H1 (cell line): ENCODE results near the gene RALGAPA2. TPM values are rescaled to one million over a fixed set of nuclear protein-coding genes. Genes with fewer than 3 reads are reported as not detected.
A peak's percentile ranks its signal among the peaks of the same experiment; 100 is the strongest.

Source experiments
- CTCF ChIA-PET: fragments of 300-600 bp; sonication (Branson Sonifier 250); formaldehyde crosslinking; loops from one replicate; lab custom pipeline; 2021; ENCODE audit not compliant: partially characterized antibody; lab: Charles Lee
- POLR2A ChIA-PET: fragments of 300-600 bp; sonication (Branson Sonifier 250); formaldehyde crosslinking; loops from one replicate; lab custom pipeline; 2021; ENCODE audit warnings: inconsistent platforms; ENCODE audit not compliant: partially characterized antibody; lab: Charles Lee
- DNase-seq, 2 experiments: peaks; one replicate each; pipeline versions ENCODE4 v3.0.0 to v3.0.0-alpha.2; 2010 to 2022; ENCODE audit warnings: low spot score in 2 of 2, low read depth in 1 of 2, mixed read lengths in 1 of 2
- FAIRE-seq: peaks from 2 replicates; lab custom pipeline; 2011; peaks lifted over from hg19 to GRCh38; lab: Jason Lieb, UNC
- H2AFZ ChIP-seq: 2 replicates; pipeline ENCODE4 v1.8.1; 2012; ENCODE audit warnings: low read length, inconsistent platforms
- H2AK5ac ChIP-seq: 2 replicates; pipeline ENCODE4 v1.6.1; 2013; ENCODE audit warnings: low read depth, low read length
- H2BK120ac ChIP-seq: replicated peaks from 2 replicates; pipeline ENCODE3; 2013; ENCODE audit warnings: low read depth, low read length, inconsistent platforms
- H2BK12ac ChIP-seq: 2 replicates; pipeline ENCODE4 v1.6.1; 2013; ENCODE audit warnings: low read depth, low read length
- H2BK15ac ChIP-seq: 2 replicates; pipeline ENCODE4 v1.6.1; 2013; ENCODE audit warnings: low read length
- H2BK20ac ChIP-seq: 2 replicates; pipeline ENCODE4 v1.6.1; 2013; ENCODE audit warnings: low read length
- H2BK5ac ChIP-seq: 2 replicates; pipeline ENCODE4 v1.6.1; 2013; ENCODE audit warnings: low read depth, low read length
- H3K14ac ChIP-seq: 2 replicates; pipeline ENCODE4 v1.6.1; 2013; ENCODE audit warnings: inconsistent platforms; ENCODE audit not compliant: insufficient read length
- H3K18ac ChIP-seq: 2 replicates; pipeline ENCODE4 v1.6.1; 2013; ENCODE audit warnings: low read length; ENCODE audit errors: extremely low read depth
- H3K23ac ChIP-seq: 2 replicates; pipeline ENCODE4 v1.6.1; 2013; ENCODE audit warnings: inconsistent platforms; ENCODE audit not compliant: insufficient read length
- H3K23me2 ChIP-seq: 2 replicates; pipeline ENCODE4 v1.6.1; 2013; ENCODE audit warnings: low read depth, low read length
- H3K27ac ChIP-seq: 2 replicates; pipeline ENCODE4 v1.6.1; 2011; ENCODE audit warnings: low read depth, low read length, inconsistent platforms
- H3K27me3 ChIP-seq, 4 experiments: replicated peaks in 1 of 4; 1 replicate in 1 of 4; 2 replicates in 3 of 4; pipeline versions ENCODE4 v1.6.1 to v1.8.1; 2011 to 2013; ENCODE audit warnings: low read length in 3 of 4, mild to moderate bottlenecking in 3 of 4, inconsistent platforms in 2 of 4, mixed read lengths in 2 of 4, moderate library complexity in 1 of 4; ENCODE audit not compliant: control insufficient read depth in 3 of 4, insufficient read depth in 3 of 4; ENCODE audit errors: extremely low read depth in 1 of 4
- H3K36me3 ChIP-seq, 4 experiments: 2 replicates each; pipeline versions ENCODE4 v1.6.1 to v1.8.1; 2011 to 2013; ENCODE audit warnings: mild to moderate bottlenecking in 4 of 4, low read length in 3 of 4, moderate library complexity in 2 of 4, control low read depth in 1 of 4, inconsistent platforms in 1 of 4; ENCODE audit not compliant: insufficient read depth in 4 of 4, control insufficient read depth in 2 of 4
- H3K4ac ChIP-seq: replicated peaks from 2 replicates; pipeline ENCODE3; 2013; ENCODE audit warnings: low read length, low read depth, mixed read lengths, inconsistent platforms; ENCODE audit not compliant: insufficient read length
- H3K4me1 ChIP-seq, 4 experiments: replicated peaks in 1 of 4; 1 replicate in 1 of 4; 2 replicates in 3 of 4; pipeline versions ENCODE4 v1.6.1 to v1.8.1; 2011 to 2013; ENCODE audit warnings: low read length in 3 of 4, inconsistent platforms in 2 of 4, mixed read lengths in 1 of 4; ENCODE audit not compliant: insufficient read depth in 4 of 4, control insufficient read depth in 3 of 4
- H3K4me2 ChIP-seq, 2 experiments: 2 replicates each; pipeline versions ENCODE4 v1.6.1 to v1.8.1; 2011 to 2013; ENCODE audit warnings: low read depth in 2 of 2, low read length in 2 of 2, control low read depth in 1 of 2, inconsistent platforms in 1 of 2, mild to moderate bottlenecking in 1 of 2; ENCODE audit not compliant: insufficient read depth in 1 of 2
- H3K4me3 ChIP-seq, 4 experiments: fragments of 200-600, 300-600 bp in 1 of 4; sonication (generic), shearing (Covaris generic), sonication (Bioruptor Twin) in 1 of 4; 2 replicates each; pipeline versions ENCODE4 v1.5.1 to v1.8.1; 2011 to 2016; ENCODE audit warnings: low read length in 4 of 4, low read depth in 3 of 4, control low read depth in 2 of 4, inconsistent platforms in 2 of 4, mild to moderate bottlenecking in 2 of 4, mixed read lengths in 1 of 4, moderate library complexity in 1 of 4; ENCODE audit not compliant: insufficient read depth in 2 of 4; ENCODE audit errors: extremely low read depth in 1 of 4
- H3K56ac ChIP-seq: replicated peaks from 2 replicates; pipeline ENCODE3; 2013; ENCODE audit warnings: low read depth, mild to moderate bottlenecking, mixed read lengths, low read length, inconsistent platforms; ENCODE audit not compliant: insufficient read length
- H3K79me1 ChIP-seq: 2 replicates; pipeline ENCODE4 v1.6.1; 2013; ENCODE audit warnings: low read depth, low read length, control low read depth
- H3K79me2 ChIP-seq, 2 experiments: 2 replicates each; pipeline versions ENCODE4 v1.6.1 to v1.8.1; 2012 to 2013; ENCODE audit warnings: low read length in 2 of 2, mild to moderate bottlenecking in 2 of 2, inconsistent platforms in 1 of 2; ENCODE audit not compliant: insufficient read depth in 2 of 2, control insufficient read depth in 1 of 2
- H3K9ac ChIP-seq, 4 experiments: replicated peaks in 1 of 4; 1 replicate in 1 of 4; 2 replicates in 3 of 4; pipeline versions ENCODE4 v1.6.1 to v1.8.1; 2011 to 2013; ENCODE audit warnings: low read depth in 3 of 4, low read length in 3 of 4, control low read depth in 2 of 4, mild to moderate bottlenecking in 2 of 4, moderate library complexity in 2 of 4, inconsistent platforms in 1 of 4; ENCODE audit errors: extremely low read depth in 1 of 4
- H3K9me3 ChIP-seq, 2 experiments: 2 replicates each; pipeline versions ENCODE4 v1.6.1 to v1.8.1; 2012 to 2013; ENCODE audit warnings: mild to moderate bottlenecking in 2 of 2, moderate library complexity in 2 of 2, control low read depth in 1 of 2, inconsistent platforms in 1 of 2, low read depth in 1 of 2, low read length in 1 of 2, mixed read lengths in 1 of 2; ENCODE audit not compliant: insufficient read depth in 2 of 2
- H4K20me1 ChIP-seq, 2 experiments: replicated peaks in 1 of 2; 2 replicates each; pipeline versions ENCODE3 to v1.8.1; 2011 to 2013; ENCODE audit warnings: inconsistent platforms in 2 of 2, low read length in 2 of 2, mild to moderate bottlenecking in 1 of 2; ENCODE audit not compliant: insufficient read depth in 2 of 2, control insufficient read depth in 1 of 2
- H4K5ac ChIP-seq: 2 replicates; pipeline ENCODE4 v1.6.1; 2013; ENCODE audit warnings: low read length, low read depth, mixed read lengths, inconsistent platforms; ENCODE audit not compliant: insufficient read length
- H4K8ac ChIP-seq: 2 replicates; pipeline ENCODE4 v1.8.0; 2013; ENCODE audit warnings: mild to moderate bottlenecking, moderate library complexity, low read length, inconsistent platforms; ENCODE audit not compliant: insufficient read depth; ENCODE audit errors: extremely low read depth
- H4K91ac ChIP-seq: replicated peaks from 2 replicates; pipeline ENCODE3; 2013; ENCODE audit warnings: low read length, mixed read lengths, inconsistent platforms; ENCODE audit not compliant: insufficient read length
- ATF2 ChIP-seq: IDR thresholded peaks from 2 replicates; pipeline ENCODE4 v1.6.1; 2012; ENCODE audit warnings: low read length, inconsistent platforms
- CEBPB ChIP-seq: IDR thresholded peaks from 2 replicates; pipeline ENCODE4 v1.6.1; 2012; ENCODE audit warnings: low read depth, low read length
- EZH2 ChIP-seq: fragments of 200-600 bp; sonication (generic); IDR thresholded peaks from 2 replicates; pipeline ENCODE4 v1.7.1; 2012; ENCODE audit warnings: low read depth, mild to moderate bottlenecking, moderate library complexity, low read length, inconsistent platforms; ENCODE audit not compliant: severe bottlenecking
- FOSL1 ChIP-seq: IDR thresholded peaks from 2 replicates; pipeline ENCODE4 v1.6.1; 2011; ENCODE audit warnings: mild to moderate bottlenecking, low read depth, low read length, moderate library complexity; ENCODE audit not compliant: insufficient read depth
- GTF2F1 ChIP-seq: IDR thresholded peaks from 2 replicates; pipeline ENCODE4 v1.6.1; 2012; ENCODE audit warnings: low read depth, low read length, improper control_type of control experiment, borderline replicate concordance
- JUN ChIP-seq: IDR thresholded peaks from 2 replicates; pipeline ENCODE4 v1.6.1; 2011; ENCODE audit warnings: low read depth, mild to moderate bottlenecking, improper control_type of control experiment, low read length
- JUND ChIP-seq: IDR thresholded peaks from 2 replicates; pipeline ENCODE4 v1.6.1; 2011; ENCODE audit warnings: mild to moderate bottlenecking, improper control_type of control experiment, low read length
- KDM4A ChIP-seq: IDR thresholded peaks from one replicate; pipeline ENCODE4 v1.7.1; 2012; ENCODE audit warnings: low read depth, mild to moderate bottlenecking, moderate library complexity, low read length, inconsistent platforms; ENCODE audit not compliant: severe bottlenecking
- SP1 ChIP-seq: IDR thresholded peaks from 2 replicates; pipeline ENCODE4 v1.6.1; 2011; ENCODE audit warnings: low read depth, low read length
- SP4 ChIP-seq: IDR thresholded peaks from 2 replicates; pipeline ENCODE4 v1.6.1; 2012; ENCODE audit warnings: low read length, inconsistent platforms
- TEAD4 ChIP-seq: IDR thresholded peaks from 2 replicates; pipeline ENCODE4 v1.6.1; 2012; ENCODE audit warnings: low read depth, low read length, inconsistent platforms, mixed read lengths
- WGBS, 2 experiments: shearing (Covaris generic) in 1 of 2; methylation state at CpG; one replicate each; pipeline versions ENCODE4 v1.1.6 to v1.1.7; 2013 to 2015; ENCODE audit warnings: low lambda C conversion rate in 2 of 2, mixed read lengths in 2 of 2, inconsistent platforms in 1 of 2, low coverage in 1 of 2, missing lambda C conversion rate in 1 of 2; ENCODE audit not compliant: insufficient replicate concordance in 2 of 2, insufficient coverage in 1 of 2, insufficient read length in 1 of 2; ENCODE audit errors: extremely low coverage in 1 of 2, missing lambda C conversion rate in 1 of 2; 5-methylcytosine and 5-hydroxymethylcytosine counted together
- polyA plus RNA-seq, 7 experiments: library from polyadenylated mRNA; depleted of rRNA in 3 of 7; stranded (reverse) in 5 of 7; unstranded in 2 of 7; fragments of >200 nt in 5 of 7; fragments of 200-250 nt in 2 of 7; gene quantifications; 1 replicate in 5 of 7; 2 replicates in 1 of 7; 4 replicates in 1 of 7; pipeline versions ENCODE4 v1.2.1 to v1.2.3, GENCODE V29; 2011 to 2013; ENCODE audit warnings: missing spikeins in 2 of 7, mixed read lengths in 2 of 7
- total RNA-seq: library from RNA; stranded (reverse); fragmentation: NEBNext Ultra II Directional; extraction: Animal tissue kit (Norgen Biotek cat#: 25700); gene quantifications from 2 replicates; pipeline ENCODE4 v1.2.1, GENCODE V29; 2021

The RALGAPA2 gene
- total and polyA plus RNA-seq, 2 of the 8 experiments (the other 6 are each of a cell fraction or from before 2014, with no cell fraction given) = 5.1 to 25.5 TPM

GRCh38 chr20:20683481-20684321 is 28.7 kb downstream of the RALGAPA2 start:
- Histone ChIP-seq H4K8ac (no peak overlapping the region), H2BK20ac (no peak overlapping the region), H3K14ac (peak overlapping the region; percentile 3), H3K27ac (no peak overlapping the region), H2AK5ac (no peak overlapping the region), H4K20me1 (peaks cover 0 to 7% of the 10 kb centered on the region in 2 experiments), H3K27me3 (no peaks in the 10 kb centered on the region), H2BK5ac (no peak overlapping the region; the same call in 1 of the 2 replicates), H3K23ac (no peak overlapping the region), H4K91ac (no peak overlapping the region), H3K4me3 (no peak overlapping the region), H2AFZ (no peak overlapping the region), H4K5ac (no peak overlapping the region), H3K36me3 (no peaks in the 10 kb centered on the region), H3K9ac (no peak overlapping the region), H3K79me1 (peaks cover 3% of the 10 kb centered on the region), H2BK12ac (no peak overlapping the region), H2BK120ac (no peak overlapping the region), H3K79me2 (peaks cover 7 to 50% of the 10 kb centered on the region in 2 experiments), H2BK15ac (no peak overlapping the region), H3K9me3 (no peaks in the 10 kb centered on the region), H3K4me1 (peaks cover 0 to 8% (median 0%) of the 10 kb centered on the region in 4 experiments; a peak in 2 of 7 replicates), H3K23me2 (no peaks in the 10 kb centered on the region), H3K4ac (no peak overlapping the region), H3K18ac (no peak overlapping the region), H3K4me2 (no peak overlapping the region), H3K56ac (no peak overlapping the region)
- no peak for FAIRE-seq
- WGBS, 2 experiments = 87% methylated on average over 10 of the region's 10 CpGs; no CpG with 5 or more reads in 1 of the 2 experiments
- ChIA-PET POLR2A (no interaction called here), CTCF (interaction anchor here (0.9 kb wide), 1 partner anchor 138 kb away, joined by 3 read pairs; no protein-coding TSS in a partner anchor)
- no peak for DNase-seq
- TF ChIP-seq JUND = no peak
- no peak for TF ChIP-seq FOSL1
- no peak for TF ChIP-seq SP4
- TF ChIP-seq GTF2F1 = no peak
- no peak for TF ChIP-seq ATF2
- TF ChIP-seq TEAD4 = no peak
- no peak for TF ChIP-seq JUN
- no peak for TF ChIP-seq EZH2
- no peak for TF ChIP-seq SP1
- TF ChIP-seq KDM4A = no peak
- TF ChIP-seq CEBPB = no peak
